Activated T-cell treated with anti-CD3 and anti-CD28 coated beads, Interleukin-2, amount 50 U/mL, for 72 hours (primary cell): ENCODE measurements around the gene KRT23. TPM values are rescaled to one million over a fixed set of nuclear protein-coding genes. Genes with fewer than 3 reads are reported as not detected.
"Not testable (repeated sequence)": the region's sequence is repeated elsewhere in the genome, so short reads cannot be mapped to it uniquely, and the experiment has no call there.

Source experiments
- ATAC-seq, 2 donors: fragments of 150-1000 bp; cut with Tn5 transposase; replicated peaks in 1 of 2; 2 replicates each; pipeline ENCODE4 v1.10.0; 2021; ENCODE audit warnings: moderate library complexity in 2 of 2, mild to moderate bottlenecking in 1 of 2
- DNase-seq, 2 donors: peaks; one replicate each; pipeline ENCODE4 v3.0.0; 2021 to 2022; ENCODE audit warnings: mixed read lengths in 1 of 2
- H3K27ac Mint-ChIP-seq: one replicate; pipeline ENCODE4 v1.8.0; 2022; ENCODE audit warnings: mild to moderate bottlenecking, moderate library complexity, mixed read lengths
- H3K27me3 Mint-ChIP-seq: one replicate; pipeline ENCODE4 v1.8.0; 2022; ENCODE audit warnings: low read depth, mixed read lengths
- H3K36me3 Mint-ChIP-seq, 2 donors: one replicate each; pipeline ENCODE4 v1.8.0; 2022; ENCODE audit warnings: mixed read lengths in 2 of 2, mild to moderate bottlenecking in 1 of 2; ENCODE audit not compliant: insufficient read depth in 2 of 2
- H3K4me1 Mint-ChIP-seq: one replicate; pipeline ENCODE4 v1.8.0; 2022; ENCODE audit warnings: low read depth, mixed read lengths
- H3K4me3 Mint-ChIP-seq, 2 donors: one replicate each; pipeline ENCODE4 v1.8.0; 2022; ENCODE audit warnings: mild to moderate bottlenecking in 2 of 2, mixed read lengths in 2 of 2, moderate library complexity in 2 of 2
- H3K9me3 Mint-ChIP-seq, 2 donors: one replicate each; pipeline ENCODE4 v1.8.0; 2022; ENCODE audit warnings: mixed read lengths in 2 of 2
- total RNA-seq, 2 donors: library from RNA; stranded (reverse); gene quantifications; one replicate each; pipeline ENCODE4 v1.2.3, GENCODE V29; 2022

Gene KRT23
- total RNA-seq, 2 donors from 2014 or later = not detected

DNA sequence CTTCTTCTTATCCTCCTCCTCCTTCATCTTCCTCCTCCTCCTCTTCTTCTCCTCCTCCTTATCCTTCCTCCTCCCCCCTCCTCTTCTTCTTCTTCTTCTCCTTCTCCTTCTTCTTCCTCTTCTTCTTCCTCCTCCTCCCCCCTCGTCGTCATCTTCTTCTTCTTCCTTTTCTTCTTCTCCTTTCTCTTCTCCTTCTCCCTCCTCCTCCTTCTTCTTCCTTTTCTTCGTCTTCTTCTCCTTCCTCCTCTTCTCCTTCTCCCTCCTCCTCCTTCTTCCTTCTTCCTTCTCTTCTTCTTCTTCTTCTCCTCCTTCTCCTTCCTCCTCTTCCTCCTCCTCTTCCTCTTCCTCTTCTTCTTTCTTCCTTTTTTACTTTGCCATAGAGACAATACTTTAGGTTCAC is 5.1 kb upstream of the KRT23 start:
- ATAC-seq = no peak
- DNase-seq = no peak
- H3K36me3 Mint-ChIP-seq = no peaks in the 10 kb centered on the region
- H3K9me3 Mint-ChIP-seq = no peaks in the 10 kb centered on the region
- H3K27me3 Mint-ChIP-seq = peaks cover 42% of the 10 kb centered on the region
- no peak overlapping the region for H3K27ac Mint-ChIP-seq
- no peaks in the 10 kb centered on the region for H3K4me1 Mint-ChIP-seq
- H3K4me3 Mint-ChIP-seq = no peak overlapping the region

DNA sequence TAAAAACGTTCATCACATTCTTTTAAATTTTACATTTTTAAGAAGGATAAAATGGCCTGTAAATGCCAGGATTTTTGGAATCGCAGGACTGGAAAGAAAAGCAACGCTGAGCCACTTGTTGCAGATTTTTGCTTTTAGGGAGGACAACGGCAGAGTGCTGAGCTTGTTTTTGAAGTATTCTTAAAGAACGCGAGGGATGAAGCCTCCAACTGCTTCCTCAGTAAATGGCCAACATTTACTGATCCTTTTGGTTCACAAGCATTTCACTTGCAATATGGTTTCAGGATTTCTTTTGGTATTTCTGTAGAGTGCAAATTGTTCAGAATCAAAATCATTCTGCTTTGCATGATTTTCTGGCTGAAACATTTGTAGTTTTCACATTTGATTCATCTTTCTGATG is 2.8 kb upstream of the KRT23 start:
- no peak overlapping the region for H3K4me3 Mint-ChIP-seq
- ATAC-seq = no peak

DNA sequence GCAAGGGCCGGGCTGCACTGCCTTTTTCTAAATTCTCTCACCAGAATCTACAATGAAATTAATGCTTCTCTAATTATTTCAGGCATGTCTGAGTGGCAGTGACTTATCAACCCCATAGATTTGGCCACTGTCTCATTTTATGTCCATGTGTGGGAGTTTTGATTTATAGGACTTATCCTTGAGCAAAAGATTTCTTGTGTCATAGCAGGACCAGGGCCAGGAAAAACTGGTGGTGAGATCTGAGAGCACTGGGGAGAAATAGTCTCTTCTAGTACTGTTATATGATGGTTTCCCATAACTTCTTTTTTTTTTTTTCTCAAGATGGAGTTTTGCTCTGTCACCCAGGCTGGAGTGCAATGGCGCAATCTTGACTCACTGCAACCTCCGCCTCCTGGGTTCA is 1.5 kb upstream of the KRT23 start:
- Mint-ChIP-seq H3K27me3 (peaks cover 13% of the 10 kb centered on the region), H3K4me1 (no peaks in the 10 kb centered on the region), H3K27ac (no peak overlapping the region), H3K4me3 (no peak overlapping the region), H3K36me3 (no peaks in the 10 kb centered on the region), H3K9me3 (no peaks in the 10 kb centered on the region)
- DNase-seq (no peak), ATAC-seq (no peak)

More for the DNA sequence above, 2.8 kb upstream of the KRT23 start:
- H3K4me1 Mint-ChIP-seq = no peaks in the 10 kb centered on the region
- H3K36me3 Mint-ChIP-seq = no peaks in the 10 kb centered on the region
- peaks cover 24% of the 10 kb centered on the region for H3K27me3 Mint-ChIP-seq
- no peak overlapping the region for H3K27ac Mint-ChIP-seq
- H3K9me3 Mint-ChIP-seq = no peaks in the 10 kb centered on the region
- DNase-seq = no peak

DNA sequence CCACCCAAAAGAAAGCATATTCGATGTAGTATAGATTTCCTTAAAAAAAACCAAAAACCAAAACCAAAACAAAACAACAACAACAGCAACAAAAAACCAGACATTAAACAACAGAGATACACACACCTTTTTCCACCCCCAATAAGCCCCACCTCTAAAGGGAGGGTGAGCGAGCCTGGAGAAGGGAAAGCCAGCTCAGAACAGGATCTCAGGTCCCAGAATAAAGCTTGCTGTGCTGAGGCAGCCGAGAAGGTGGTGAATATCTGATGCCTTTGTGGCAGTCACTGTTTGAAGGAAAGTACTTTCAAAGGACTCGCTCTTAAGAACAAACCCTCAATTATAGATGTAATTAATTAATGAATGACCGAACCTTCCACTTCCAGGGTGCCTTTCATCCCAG is 470 bp downstream of the KRT23 start:
- Mint-ChIP-seq H3K27ac (no peak overlapping the region), H3K4me1 (no peaks in the 10 kb centered on the region), H3K27me3 (peaks cover 8% of the 10 kb centered on the region), H3K9me3 (no peaks in the 10 kb centered on the region), H3K36me3 (no peaks in the 10 kb centered on the region), H3K4me3 (no peak overlapping the region)
- ATAC-seq (no peak), DNase-seq (no peak)

DNA sequence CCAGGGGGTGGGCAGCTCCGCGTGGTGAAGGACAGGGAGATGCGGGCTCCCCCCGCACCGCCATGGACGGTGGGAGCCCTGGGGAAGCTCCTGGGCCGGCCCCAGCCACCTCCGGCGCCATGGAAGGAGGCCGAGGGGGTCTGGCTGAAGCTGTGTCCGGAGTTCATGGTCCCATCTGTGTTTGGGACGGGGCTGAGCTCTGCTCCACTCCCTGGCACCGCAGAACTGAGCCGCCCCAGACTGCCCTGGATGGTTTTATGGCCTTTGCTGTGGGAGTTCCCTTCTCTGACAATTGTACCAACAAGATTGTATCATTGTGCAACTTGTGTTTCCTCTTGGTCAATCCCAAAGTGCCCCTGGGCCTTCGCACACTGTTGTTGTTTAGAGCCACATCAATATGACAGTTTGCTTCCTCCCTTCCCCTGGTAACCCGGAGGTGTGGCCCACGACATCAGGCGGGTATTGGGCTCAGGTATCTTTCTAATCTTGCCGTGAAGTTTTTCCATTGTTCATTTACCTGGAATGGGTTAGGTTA is 942 bp downstream of the KRT23 start:
- peaks cover 8% of the 10 kb centered on the region for H3K27me3 Mint-ChIP-seq
- DNase-seq = no peak
- no peak for ATAC-seq
- no peaks in the 10 kb centered on the region for H3K36me3 Mint-ChIP-seq
- H3K9me3 Mint-ChIP-seq = no peaks in the 10 kb centered on the region
- no peak overlapping the region for H3K27ac Mint-ChIP-seq
- no peak overlapping the region for H3K4me3 Mint-ChIP-seq
- no peaks in the 10 kb centered on the region for H3K4me1 Mint-ChIP-seq

DNA sequence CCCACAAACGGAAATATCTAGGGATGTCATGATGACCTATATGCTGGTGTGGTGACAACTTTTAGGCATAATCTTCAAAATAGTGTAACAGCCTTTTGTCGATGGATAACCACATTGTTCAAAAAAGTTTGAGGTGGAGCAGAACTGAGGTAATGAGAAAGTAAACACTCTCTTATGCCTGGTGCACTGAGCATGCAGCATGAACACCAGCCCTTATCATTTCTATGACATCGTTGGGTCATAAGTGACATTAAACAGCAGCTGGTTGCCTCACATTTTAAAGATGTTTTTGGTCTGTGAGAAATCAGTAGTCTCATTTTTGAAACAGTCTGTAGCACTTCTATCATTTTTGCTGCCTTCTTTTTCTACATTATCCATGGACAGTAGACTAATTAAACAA is 1.8 kb downstream of the KRT23 start:
- DNase-seq (no peak), ATAC-seq (no peak)
- Mint-ChIP-seq H3K27ac (no peak overlapping the region), H3K36me3 (no peaks in the 10 kb centered on the region), H3K4me1 (no peaks in the 10 kb centered on the region), H3K4me3 (no peak overlapping the region), H3K27me3 (peaks cover 8% of the 10 kb centered on the region), H3K9me3 (no peaks in the 10 kb centered on the region)

DNA sequence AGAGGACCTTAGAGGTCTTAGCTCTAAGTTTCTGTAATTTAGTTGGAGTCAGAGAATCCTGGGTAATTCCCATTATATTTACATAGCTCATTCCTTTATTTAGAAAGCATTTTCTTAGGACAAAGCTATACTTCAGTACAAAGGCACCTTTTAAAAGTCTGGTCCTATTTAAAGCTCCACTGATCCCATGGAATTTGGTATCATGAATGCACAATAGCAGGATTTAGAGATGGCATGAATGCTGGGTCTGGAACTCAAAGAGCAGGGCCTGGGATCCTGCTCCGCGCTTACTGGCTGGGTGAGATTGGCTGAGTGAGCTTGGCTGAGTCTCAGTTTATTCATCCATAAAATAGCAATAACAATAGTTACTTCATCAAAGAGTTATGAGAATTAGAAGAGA is 4.8 kb downstream of the KRT23 start:
- no peaks in the 10 kb centered on the region for H3K4me1 Mint-ChIP-seq
- ATAC-seq = no peak
- no peak overlapping the region for H3K4me3 Mint-ChIP-seq
- no peak for DNase-seq
- no peaks in the 10 kb centered on the region for H3K36me3 Mint-ChIP-seq
- no peaks in the 10 kb centered on the region for H3K9me3 Mint-ChIP-seq
- H3K27ac Mint-ChIP-seq = no peak overlapping the region
- H3K27me3 Mint-ChIP-seq = peaks cover 16% of the 10 kb centered on the region

DNA sequence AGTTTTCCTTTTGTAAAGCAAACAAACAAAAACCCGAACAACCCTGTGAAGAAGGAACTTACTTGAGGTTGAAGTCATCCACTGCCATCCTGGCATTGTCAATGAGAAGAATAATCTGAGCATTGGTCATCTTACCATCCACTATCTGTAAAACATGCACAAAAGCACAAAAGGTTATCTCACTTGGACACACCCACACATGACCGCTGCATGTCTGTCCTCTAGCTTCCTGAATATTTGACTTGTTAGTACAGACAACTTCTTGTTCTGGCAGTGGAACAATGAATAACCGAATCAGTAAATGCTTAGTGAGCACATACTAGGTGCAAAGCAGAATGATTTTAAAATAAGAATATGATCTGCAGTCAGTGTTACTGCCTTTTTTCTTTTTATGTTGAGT is 6.1 kb downstream of the KRT23 start:
- no peak overlapping the region for H3K4me3 Mint-ChIP-seq
- DNase-seq (no peak), ATAC-seq (no peak)
- H3K27ac Mint-ChIP-seq = no peak overlapping the region
- no peaks in the 10 kb centered on the region for H3K36me3 Mint-ChIP-seq
- H3K4me1 Mint-ChIP-seq = no peaks in the 10 kb centered on the region
- H3K27me3 Mint-ChIP-seq = peaks cover 27% of the 10 kb centered on the region
- no peaks in the 10 kb centered on the region for H3K9me3 Mint-ChIP-seq

DNA sequence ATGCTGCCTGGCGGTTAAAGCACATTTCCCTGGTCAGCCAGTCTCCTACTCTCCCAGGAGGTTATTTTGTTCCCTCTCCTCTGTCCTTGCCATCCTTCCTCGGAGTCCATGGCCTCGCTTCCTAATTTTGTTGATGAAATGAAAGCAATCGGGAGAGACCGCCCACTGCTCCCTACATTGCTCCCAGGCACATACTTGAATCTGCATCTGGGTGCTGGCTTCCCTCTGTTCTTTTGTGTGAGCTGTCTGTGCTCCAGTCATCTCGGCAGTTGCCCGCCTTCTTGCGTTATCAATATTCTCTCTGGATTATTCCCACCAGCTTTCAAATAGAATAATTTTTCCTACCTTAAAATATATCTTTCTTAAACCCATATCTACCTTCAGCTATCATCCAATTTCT is 11.1 kb downstream of the KRT23 start:
- Mint-ChIP-seq H3K27me3 (peaks cover 21% of the 10 kb centered on the region), H3K4me3 (no peak overlapping the region), H3K9me3 (no peaks in the 10 kb centered on the region), H3K27ac (no peak overlapping the region), H3K36me3 (no peaks in the 10 kb centered on the region), H3K4me1 (peaks cover 11% of the 10 kb centered on the region)
- ATAC-seq (no peak), DNase-seq (no peak)

DNA sequence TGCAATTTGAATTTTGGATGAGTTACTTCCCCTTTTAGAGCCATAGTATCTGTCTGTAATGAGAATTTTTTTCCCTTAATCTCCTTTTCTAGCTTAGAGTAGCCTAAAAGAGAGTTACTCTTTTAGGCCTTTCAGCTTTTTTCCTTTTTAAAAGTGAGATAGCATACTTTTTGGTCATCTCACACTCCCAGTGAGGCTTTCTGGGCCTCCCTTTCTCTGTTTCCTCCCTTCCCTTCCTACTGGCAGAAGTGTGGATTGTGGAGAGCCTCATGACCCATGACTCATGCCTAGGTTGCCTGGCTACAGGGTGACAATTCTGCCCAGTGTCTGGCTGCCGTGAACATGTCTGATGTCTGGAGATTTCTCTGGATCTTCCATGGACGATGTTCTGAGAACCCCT is 15.2 kb downstream of the KRT23 start:
- no peak for ATAC-seq
- no peaks in the 10 kb centered on the region for H3K36me3 Mint-ChIP-seq
- peaks cover 15% of the 10 kb centered on the region for H3K4me1 Mint-ChIP-seq
- no peak overlapping the region for H3K4me3 Mint-ChIP-seq
- DNase-seq = no peak
- peaks cover 21% of the 10 kb centered on the region for H3K27me3 Mint-ChIP-seq
- no peak overlapping the region for H3K27ac Mint-ChIP-seq
- H3K9me3 Mint-ChIP-seq = no peaks in the 10 kb centered on the region

DNA sequence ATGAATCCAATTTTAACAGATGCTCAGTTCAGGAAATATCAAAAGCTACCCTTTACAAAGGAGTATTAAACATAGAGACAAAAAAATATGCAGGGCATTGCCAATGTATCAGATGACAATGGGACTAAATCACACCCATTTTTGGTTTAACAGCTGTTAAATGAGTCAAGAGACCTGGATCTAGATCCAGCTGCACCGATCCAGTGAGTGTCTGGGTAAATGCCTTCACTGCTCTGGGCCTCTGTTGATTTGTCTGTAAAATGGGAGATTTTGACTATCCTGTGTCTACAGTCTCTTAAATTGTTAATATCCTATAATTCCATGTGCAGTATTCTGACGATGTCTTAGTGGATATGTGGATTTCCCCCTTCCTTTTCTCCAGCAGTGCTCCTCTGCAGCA is 16.4 kb downstream of the KRT23 start:
- Mint-ChIP-seq H3K4me1 (peaks cover 15% of the 10 kb centered on the region), H3K27ac (no peak overlapping the region), H3K9me3 (no peaks in the 10 kb centered on the region), H3K36me3 (no peaks in the 10 kb centered on the region), H3K27me3 (peaks cover 9% of the 10 kb centered on the region), H3K4me3 (no peak overlapping the region)
- ATAC-seq (no peak), DNase-seq (no peak)

DNA sequence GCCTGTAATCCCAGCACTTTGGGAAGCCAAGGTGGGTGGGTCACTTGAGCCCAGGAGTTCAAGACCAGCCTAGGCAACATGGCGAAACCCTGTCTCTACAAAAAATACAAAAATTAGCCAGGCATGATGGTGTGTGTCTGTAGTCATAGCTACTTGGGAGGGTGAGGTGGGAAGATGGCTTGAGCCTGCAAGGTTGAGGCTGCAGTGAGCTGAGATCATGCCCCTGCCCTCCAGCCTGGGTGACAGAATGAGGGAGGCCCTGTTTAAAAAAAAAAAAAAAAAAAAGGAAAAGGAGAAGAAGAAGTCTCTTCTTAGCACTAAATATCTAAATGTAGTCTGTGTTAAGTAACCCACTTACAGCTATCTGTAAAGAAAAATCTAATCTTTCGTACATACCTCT is 20.3 kb downstream of the KRT23 start:
- DNase-seq, H3K9me3 Mint-ChIP-seq, ATAC-seq, H3K36me3 Mint-ChIP-seq, H3K27ac Mint-ChIP-seq, H3K4me3 Mint-ChIP-seq: not testable (repeated sequence)
- Mint-ChIP-seq H3K27me3 (peaks cover 15% of the 10 kb centered on the region), H3K4me1 (peaks cover 21% of the 10 kb centered on the region)

DNA sequence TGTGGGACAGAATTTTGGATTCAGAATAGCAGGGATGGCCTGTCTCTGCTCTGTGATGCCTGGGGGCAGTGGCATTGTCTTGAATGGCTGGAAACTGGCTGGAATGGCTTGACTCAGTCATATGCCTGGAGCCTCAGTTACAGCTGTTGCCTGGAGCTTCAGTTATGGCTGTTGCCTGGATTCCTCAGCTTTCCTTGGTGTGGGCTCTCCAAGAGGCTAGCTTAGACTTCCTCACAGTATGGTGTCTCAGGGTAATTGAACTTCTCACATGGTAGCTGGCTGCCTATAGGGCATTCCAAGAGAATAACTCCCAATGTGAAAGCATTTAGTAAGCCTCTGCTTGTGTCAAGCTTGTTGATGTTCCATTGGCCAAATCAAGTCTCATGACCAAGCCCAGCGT is 21.1 kb downstream of the KRT23 start:
- Mint-ChIP-seq H3K4me1 (peaks cover 15% of the 10 kb centered on the region), H3K27me3 (peaks cover 15% of the 10 kb centered on the region), H3K27ac (no peak overlapping the region)

DNA sequence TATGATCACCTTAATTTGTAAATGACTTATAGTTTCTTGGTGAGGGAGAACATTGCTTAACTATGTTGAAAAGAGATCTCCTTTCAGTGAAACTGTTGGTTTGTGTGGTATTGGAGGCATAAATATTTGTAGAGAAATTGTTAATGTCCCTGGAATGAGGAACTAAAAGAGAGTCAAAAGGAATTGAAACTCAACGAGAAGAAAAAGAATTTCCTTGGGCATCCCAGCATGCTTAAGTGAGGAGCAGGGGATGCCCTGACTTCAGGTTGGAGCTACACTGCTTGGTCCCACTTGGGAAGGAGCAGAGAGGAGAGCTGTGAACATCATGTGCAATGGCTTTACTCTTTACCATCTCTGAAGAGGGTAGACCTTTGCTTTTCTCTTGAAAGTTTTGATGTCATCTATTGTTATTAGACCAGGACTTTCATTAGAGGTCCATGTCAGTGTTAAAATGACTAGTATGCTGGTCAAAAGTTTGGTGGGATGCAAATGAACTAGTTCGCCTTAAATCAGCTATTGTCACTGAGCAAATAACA is 21.7 kb downstream of the KRT23 start:
- Mint-ChIP-seq H3K27me3 (peaks cover 19% of the 10 kb centered on the region), H3K27ac (no peak overlapping the region), H3K4me1 (peaks cover 11% of the 10 kb centered on the region), H3K36me3 (no peaks in the 10 kb centered on the region), H3K4me3 (no peak overlapping the region), H3K9me3 (no peaks in the 10 kb centered on the region)
- no peak for DNase-seq
- peak in 1 of 2 donors; percentile 16 for ATAC-seq

More for the DNA sequence above, 21.1 kb downstream of the KRT23 start:
- Mint-ChIP-seq H3K4me3 (no peak overlapping the region), H3K9me3 (no peaks in the 10 kb centered on the region), H3K36me3 (no peaks in the 10 kb centered on the region)
- ATAC-seq = no peak
- no peak for DNase-seq
